ENCODE results near the gene ACTN1.

ACTN1 gene

GRCh38 chr14:69013943-69014782 is 35.1 kb upstream of the ACTN1 start:
- TF ChIP-seq CTCF (conservative IDR thresholded peaks at IDR 0.05; ENCODE audit: low read depth, low read length), result no peak
- DNase-seq (ENCODE audit: low read depth), result no peak
- H3K4me3 ChIP-seq (ENCODE audit: low read length), result no peak overlapping the region

GRCh38 chr14:69012256-69012953 is 33.3 kb upstream of the ACTN1 start:
- DNase-seq (ENCODE audit: low read depth), result no peak
- H3K4me3 ChIP-seq (ENCODE audit: low read length), result no peak overlapping the region
- TF ChIP-seq CTCF (conservative IDR thresholded peaks at IDR 0.05; ENCODE audit: low read depth, low read length), result no peak

GRCh38 chr14:69010648-69011047 is 31.5 kb upstream of the ACTN1 start:
- TF ChIP-seq CTCF (conservative IDR thresholded peaks at IDR 0.05; ENCODE audit: low read depth, low read length), result no peak
- no peak for DNase-seq (ENCODE audit: low read depth)
- H3K4me3 ChIP-seq (ENCODE audit: low read length), result no peak overlapping the region

GRCh38 chr14:69008421-69008884 is 29.4 kb upstream of the ACTN1 start:
- no peak overlapping the region for H3K4me3 ChIP-seq (ENCODE audit: low read length)
- TF ChIP-seq CTCF (conservative IDR thresholded peaks at IDR 0.05; ENCODE audit: low read depth, low read length), result no peak
- peak; percentile 22 for DNase-seq (ENCODE audit: low read depth)

GRCh38 chr14:69006346-69006745 is 27.2 kb upstream of the ACTN1 start:
- TF ChIP-seq CTCF (conservative IDR thresholded peaks at IDR 0.05; ENCODE audit: low read depth, low read length), result no peak

GRCh38 chr14:69005432-69006148 is 26.5 kb upstream of the ACTN1 start:
- H3K4me3 ChIP-seq (ENCODE audit: low read length), result no peak overlapping the region
- TF ChIP-seq CTCF (conservative IDR thresholded peaks at IDR 0.05; ENCODE audit: low read depth, low read length), result no peak
- DNase-seq (ENCODE audit: low read depth), result peak; percentile 62

More at GRCh38 chr14:69006346-69006745, 27.2 kb upstream of the ACTN1 start:
- H3K4me3 ChIP-seq (ENCODE audit: low read length), result no peak overlapping the region
- DNase-seq (ENCODE audit: low read depth), result no peak
